ENCODE measurements around the gene SOX5. TPM values are rescaled to one million over a fixed set of nuclear protein-coding genes. Genes with fewer than 3 reads are reported as not detected.
A peak's percentile ranks its signal among the peaks of the same experiment; 100 is the strongest.

SOX5 gene
- 10 to 100 TPM; 26.0 to 29.2 TPM for total RNA-seq
- polyA plus RNA-seq (ENCODE audit: insufficient read depth, low read depth, low replicate concordance), result 93.3 TPM
- long read RNA-seq, donor 1, result 0 reads
- long read RNA-seq, donor 2, result 0 reads

GRCh38 chr12:23949348-23950209, at the start of gene SOX5:
TSS of gene SOX5 (minus strand) at chr12:23949670. CDS start at chr12:23949601, 69 bp downstream.
- intact Hi-C loops (cut with DNase I; ENCODE audit: low total_unique reads), result no loop called here
- H3K4me1 ChIP-seq, result no peaks in the 10 kb centered on the region
- H3K9me3 ChIP-seq, result no peaks in the 10 kb centered on the region
- TF ChIP-seq POLR2A (IDR thresholded peaks at IDR 0.05) (no peak), CTCF (IDR thresholded peaks at IDR 0.05) (no peak)
- peak; percentile 20 for DNase-seq
- H3K4me3 ChIP-seq, result peak within 1 kb of the TSS; percentile 37 to 39
- WGBS, 2 donors, result 2 to 4% methylated on average over 13 of the region's 13 CpGs
- H3K36me3 ChIP-seq (ENCODE audit: low read depth, missing control alignments), result no peaks in the 10 kb centered on the region
- H3K27ac ChIP-seq, result no peak within 1 kb of the TSS
- no peaks in the 10 kb centered on the region for H3K27me3 ChIP-seq

GRCh38 chr12:23987046-23987445, 37.6 kb upstream of the SOX5 start:
- TF ChIP-seq POLR2A (IDR thresholded peaks at IDR 0.05) (no peak), CTCF (IDR thresholded peaks at IDR 0.05) (no peak)
- no peaks in the 10 kb centered on the region for H3K36me3 ChIP-seq (ENCODE audit: low read depth, missing control alignments)
- no peaks in the 10 kb centered on the region for H3K27me3 ChIP-seq
- no peak overlapping the region for H3K27ac ChIP-seq
- WGBS, 2 donors, result 90 to 100% methylated on average over 1 of the region's 1 CpG
- DNase-seq, result no peak
- H3K4me1 ChIP-seq, result no peaks in the 10 kb centered on the region
- no peaks in the 10 kb centered on the region for H3K9me3 ChIP-seq
- intact Hi-C loops (cut with DNase I; ENCODE audit: low total_unique reads), result no loop called here
- no peak overlapping the region for H3K4me3 ChIP-seq

- H3K27me3 ChIP-seq, result no peaks in the 10 kb centered on the region
- H3K36me3 ChIP-seq (ENCODE audit: low read depth, missing control alignments), result no peaks in the 10 kb centered on the region
- H3K27ac ChIP-seq, result no peak overlapping the region
- DNase-seq, result no peak
- H3K4me3 ChIP-seq, result no peak overlapping the region
- H3K9me3 ChIP-seq, result no peaks in the 10 kb centered on the region
- TF ChIP-seq POLR2A (IDR thresholded peaks at IDR 0.05), result no peak
- intact Hi-C loops (cut with DNase I; ENCODE audit: low total_unique reads), result no loop called here
- no peaks in the 10 kb centered on the region for H3K4me1 ChIP-seq
- WGBS, 2 donors, result 90 to 96% methylated on average over 3 of the region's 3 CpGs
These were observed 31.4 kb upstream of the SOX5 start for GRCh38 chr12:23980826-23981225.

- no peak for DNase-seq
- H3K9me3 ChIP-seq, result no peaks in the 10 kb centered on the region
- intact Hi-C loops (cut with DNase I; ENCODE audit: low total_unique reads), result no loop called here
- no peaks in the 10 kb centered on the region for H3K36me3 ChIP-seq (ENCODE audit: low read depth, missing control alignments)
- 84 to 86% methylated on average over 8 to 10 of the region's 10 CpGs for WGBS, 2 donors
- no peak overlapping the region for H3K4me3 ChIP-seq
- H3K27ac ChIP-seq, result no peak overlapping the region
- H3K27me3 ChIP-seq, result no peaks in the 10 kb centered on the region
- TF ChIP-seq POLR2A (IDR thresholded peaks at IDR 0.05) (no peak), CTCF (IDR thresholded peaks at IDR 0.05) (no peak)
- H3K4me1 ChIP-seq, result no peaks in the 10 kb centered on the region
These were observed 15.3 kb upstream of the SOX5 start for GRCh38 chr12:23964812-23965211.

GRCh38 chr12:23959826-23960225, 10.4 kb upstream of the SOX5 start:
- Histone ChIP-seq H3K27me3 (no peaks in the 10 kb centered on the region), H3K27ac (no peak overlapping the region), H3K4me3 (no peak overlapping the region), H3K36me3 (ENCODE audit: low read depth, missing control alignments) (no peaks in the 10 kb centered on the region), H3K9me3 (no peaks in the 10 kb centered on the region), H3K4me1 (no peaks in the 10 kb centered on the region)
- intact Hi-C loops (cut with DNase I; ENCODE audit: low total_unique reads), result no loop called here
- 93% methylated on average over 1 of the region's 1 CpG for WGBS, 2 donors
- DNase-seq, result no peak
- TF ChIP-seq CTCF (IDR thresholded peaks at IDR 0.05), result no peak
- no peak for TF ChIP-seq POLR2A (IDR thresholded peaks at IDR 0.05)
